HG03520 (cell line): ENCODE measurements around the gene ALDH8A1.
A peak's percentile ranks its signal among the peaks of the same experiment; 100 is the strongest.

Source experiments
- ATAC-seq: cut with Tn5 transposase; IDR thresholded peaks from one replicate; pipeline ENCODE4 v1.9.1; 2021; ENCODE audit warnings: mild to moderate bottlenecking, moderate library complexity; ENCODE audit not compliant: unreplicated experiment

Gene ALDH8A1

DNA sequence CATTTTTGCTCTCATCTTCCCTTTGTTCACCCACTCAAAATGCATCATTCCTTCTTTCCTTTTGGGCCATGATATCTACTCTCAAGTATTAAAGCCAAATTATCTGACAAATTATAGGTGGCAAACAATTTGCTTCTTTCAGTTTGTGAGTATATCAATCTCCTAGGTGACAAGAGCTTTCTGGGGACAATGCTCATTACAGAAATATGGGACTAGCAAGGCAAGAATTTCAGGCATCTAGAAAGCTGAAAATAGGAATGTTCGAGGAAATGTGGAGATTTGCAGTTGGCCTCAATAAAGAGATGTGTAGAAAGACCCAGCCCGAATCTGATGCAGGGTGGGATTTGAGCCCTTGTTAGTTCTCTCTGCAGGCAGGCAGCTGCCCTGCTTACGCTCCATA, 71.8 kb downstream of the ALDH8A1 start:
- no peak for ATAC-seq

DNA sequence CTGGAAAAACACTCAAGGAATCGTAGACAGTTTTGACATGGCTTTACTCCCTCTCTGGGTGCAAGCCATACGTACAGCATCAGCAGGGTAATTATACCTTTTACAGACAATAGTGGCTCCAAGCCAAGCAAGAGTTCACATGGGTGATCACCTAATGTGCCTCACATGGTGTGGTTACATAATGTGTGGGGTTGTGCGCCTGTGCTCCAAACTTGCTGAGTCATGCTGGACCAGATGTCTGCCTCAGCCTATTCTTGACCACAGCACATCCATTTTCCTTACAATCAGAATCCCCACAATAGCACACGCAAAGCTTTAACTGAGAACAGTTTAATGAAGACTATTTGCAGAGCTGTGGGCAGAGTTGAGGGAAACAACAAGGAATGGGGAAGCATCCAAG, 74.5 kb downstream of the ALDH8A1 start:
- no peak for ATAC-seq

DNA sequence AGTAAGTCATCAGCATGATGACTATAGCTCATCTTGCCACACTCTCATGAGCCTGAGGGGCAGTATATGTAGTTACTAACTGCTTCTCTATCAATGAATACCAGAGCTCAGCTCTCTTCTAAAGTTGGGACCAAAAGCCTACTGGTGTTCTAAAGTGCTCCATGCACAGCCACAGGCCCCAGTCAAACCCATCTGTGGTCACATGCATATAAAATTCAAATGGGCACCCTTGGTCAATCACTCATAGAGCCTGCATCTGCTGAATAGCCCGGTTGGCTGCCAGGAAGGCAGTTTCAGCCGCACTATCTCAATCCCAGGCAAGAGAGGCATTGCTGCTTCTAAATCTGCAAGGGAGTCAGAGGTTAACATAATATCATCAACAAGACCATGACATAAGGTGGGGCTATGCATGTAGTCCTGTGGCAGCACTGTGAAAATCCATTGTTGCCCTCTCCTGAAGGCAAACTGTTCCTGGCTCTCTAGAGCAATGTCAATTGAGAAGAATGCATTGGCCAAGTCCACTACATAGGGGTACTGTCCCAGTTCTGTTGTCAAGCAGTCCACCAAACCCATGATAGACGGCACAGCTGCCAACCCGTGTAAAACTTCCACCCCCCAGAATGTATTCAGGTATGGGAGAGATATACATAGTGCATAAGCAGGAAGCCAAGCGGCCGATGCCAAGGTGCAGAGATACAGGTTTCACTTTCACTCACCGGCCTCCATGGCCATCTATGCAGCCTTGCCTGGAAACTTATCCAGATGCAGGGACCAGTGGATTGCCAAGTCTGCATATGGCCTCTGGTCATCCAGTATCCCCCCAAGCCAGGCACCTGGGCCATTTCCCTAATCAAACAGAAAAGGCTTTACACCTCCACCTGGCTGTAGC, 76.2 kb downstream of the ALDH8A1 start:
- ATAC-seq = no peak

DNA sequence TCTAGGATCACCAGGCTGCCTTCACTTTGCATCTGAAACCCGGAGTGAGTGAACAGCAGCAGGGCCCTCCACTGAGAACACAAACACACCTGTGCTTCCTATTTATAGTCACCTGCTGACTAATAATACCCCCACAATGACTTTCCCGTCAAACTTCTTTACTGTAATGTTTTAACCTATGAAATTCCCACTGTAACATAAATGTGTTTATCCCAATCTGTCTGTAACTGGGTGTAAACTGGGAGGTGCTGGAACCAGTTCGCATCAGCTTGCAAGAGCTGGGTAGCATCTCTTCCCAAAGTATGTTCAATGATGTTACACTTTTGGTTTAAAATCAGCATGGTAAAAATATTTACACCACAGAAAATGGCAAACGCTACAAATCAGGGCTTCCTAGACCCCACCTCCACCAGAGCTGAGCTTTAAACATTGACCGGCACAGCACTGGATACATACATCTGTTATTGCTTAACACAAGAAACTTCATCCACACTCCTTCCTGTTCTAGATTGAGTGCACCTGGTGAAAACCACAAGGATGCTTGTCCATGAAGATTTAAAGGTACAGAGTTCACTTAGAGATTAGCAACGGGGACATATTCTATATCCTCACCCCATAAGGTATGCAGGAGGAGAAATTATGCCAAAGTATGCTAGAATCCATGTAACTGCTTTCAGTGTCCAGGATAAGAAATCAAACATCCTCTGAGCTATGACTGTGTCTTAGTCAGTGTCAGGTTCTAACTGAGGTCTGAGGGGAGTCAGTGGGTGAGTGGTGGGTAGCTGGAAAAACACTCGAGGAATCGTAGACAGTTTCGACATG, 79.0 kb downstream of the ALDH8A1 start:
- ATAC-seq = peak; percentile 87

DNA sequence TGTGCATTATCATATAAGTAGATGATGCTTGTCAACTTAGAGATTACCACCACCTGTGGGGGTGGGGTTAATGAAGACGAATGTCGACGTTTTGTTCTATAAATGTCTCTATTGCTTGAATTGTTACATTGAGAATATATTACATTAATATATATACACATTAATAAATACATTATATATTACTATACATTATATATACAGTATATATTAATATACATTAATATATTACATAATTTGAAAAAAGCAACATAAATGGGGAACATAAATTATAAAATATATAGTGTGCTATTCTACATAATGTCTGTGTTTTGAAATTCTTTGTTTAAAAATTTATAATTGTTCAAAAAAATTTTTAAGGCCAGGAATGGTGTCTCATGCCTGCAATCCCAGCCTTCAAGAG, 81.1 kb downstream of the ALDH8A1 start:
- no peak for ATAC-seq
